Measurements from ENCODE around the gene RAB9A. TPM values are rescaled to one million over a fixed set of nuclear protein-coding genes. Genes with fewer than 3 reads are reported as not detected.
"Not testable (repeated sequence)": the region's sequence is repeated elsewhere in the genome, so short reads cannot be mapped to it uniquely, and the experiment has no call there.

RAB9A gene
- total and polyA plus RNA-seq, 2 donors from 2014 or later = 31.1 to 33.7 TPM

DNA sequence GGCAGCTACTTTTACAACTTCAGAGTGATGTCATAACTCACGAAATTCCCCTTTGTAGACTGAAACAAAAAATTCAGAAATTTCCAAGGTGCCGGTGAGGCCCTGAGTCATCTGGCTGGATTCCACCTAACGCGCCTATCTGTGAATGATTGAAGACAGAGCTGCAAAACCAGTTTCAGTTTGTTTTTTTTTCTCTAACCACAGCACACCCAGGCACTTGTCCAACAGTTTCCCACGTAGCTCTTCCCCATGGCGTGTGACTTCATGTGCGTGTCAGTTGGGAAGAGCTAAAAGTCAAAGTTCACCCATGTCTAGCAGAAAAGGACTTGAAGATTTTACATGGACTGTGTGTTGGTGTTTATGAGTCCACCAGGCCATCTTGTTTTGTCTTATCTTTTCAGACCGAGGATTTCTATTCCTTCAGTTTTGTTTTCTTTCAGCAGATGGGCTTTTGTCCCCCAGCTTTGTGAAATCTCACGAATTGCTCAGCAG lies 19.6 kb upstream of the RAB9A start:
- no peak overlapping the region for H3K9ac ChIP-seq (ENCODE audit: low read length in 3 of 3)
- H3K4me1 ChIP-seq (ENCODE audit: control insufficient read depth in 2 of 3, insufficient read depth in 2 of 3, low read depth in 1 of 3, low read length in 3 of 3) = no peaks in the 10 kb centered on the region
- peak; percentile 95 for FAIRE-seq

DNA sequence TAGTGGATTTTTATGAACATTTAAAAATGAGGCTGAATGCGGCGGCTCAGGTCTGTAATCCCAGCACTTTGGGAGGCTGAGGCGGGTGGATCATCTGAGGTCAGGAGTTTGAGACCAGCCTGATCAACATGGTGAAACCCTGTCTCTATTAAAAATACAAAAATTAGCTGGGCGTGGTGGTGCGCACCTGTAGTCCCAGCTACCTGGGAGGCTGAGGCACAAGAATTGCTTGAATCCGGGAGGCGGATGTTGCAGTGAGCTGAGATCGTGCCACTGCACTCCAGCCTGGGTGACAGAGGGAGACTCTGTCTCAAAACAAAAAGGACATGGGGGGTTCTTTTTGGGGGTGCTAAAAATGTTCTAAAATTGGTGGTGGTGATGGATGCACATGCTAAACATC lies 19.2 kb upstream of the RAB9A start:
- H3K4me1 ChIP-seq (ENCODE audit: control insufficient read depth in 2 of 3, insufficient read depth in 2 of 3, low read depth in 1 of 3, low read length in 3 of 3); H3K36me3 ChIP-seq (ENCODE audit: control insufficient read depth in 2 of 3, insufficient read depth in 3 of 3, low read length in 3 of 3); H3K4me3 ChIP-seq (ENCODE audit: low read length in 3 of 3); DNase-seq; FAIRE-seq; H3K9me3 ChIP-seq (ENCODE audit: control insufficient read depth in 2 of 3, insufficient read depth in 1 of 3, low read length in 3 of 3); intact Hi-C loops (cut with DNase I); H3K9ac ChIP-seq (ENCODE audit: low read length in 3 of 3): not testable (repeated sequence)
- peak overlapping the region in 1 of 2 donors; percentile 74 for H3K27ac ChIP-seq (ENCODE audit: low read depth in 2 of 2, low read length in 2 of 2)
- peaks cover 13% of the 10 kb centered on the region for H3K27me3 ChIP-seq (ENCODE audit: control insufficient read depth, insufficient read depth, low read length)

More for the DNA sequence above, 19.6 kb upstream of the RAB9A start:
- Histone ChIP-seq H3K9me3 (ENCODE audit: control insufficient read depth in 2 of 3, insufficient read depth in 1 of 3, low read length in 3 of 3) (no peaks in the 10 kb centered on the region), H3K27ac (ENCODE audit: low read depth in 2 of 2, low read length in 2 of 2) (peak overlapping the region; percentile 28 to 74), H3K27me3 (ENCODE audit: control insufficient read depth, insufficient read depth, low read length) (peaks cover 13% of the 10 kb centered on the region), H3K36me3 (ENCODE audit: control insufficient read depth in 2 of 3, insufficient read depth in 3 of 3, low read length in 3 of 3) (no peaks in the 10 kb centered on the region), H3K4me3 (ENCODE audit: low read length in 3 of 3) (no peak overlapping the region)
- DNase-seq = peak in 4 of 5 donors; percentile 34 to 80 (median 68)
- TF ChIP-seq, protein P1, sequence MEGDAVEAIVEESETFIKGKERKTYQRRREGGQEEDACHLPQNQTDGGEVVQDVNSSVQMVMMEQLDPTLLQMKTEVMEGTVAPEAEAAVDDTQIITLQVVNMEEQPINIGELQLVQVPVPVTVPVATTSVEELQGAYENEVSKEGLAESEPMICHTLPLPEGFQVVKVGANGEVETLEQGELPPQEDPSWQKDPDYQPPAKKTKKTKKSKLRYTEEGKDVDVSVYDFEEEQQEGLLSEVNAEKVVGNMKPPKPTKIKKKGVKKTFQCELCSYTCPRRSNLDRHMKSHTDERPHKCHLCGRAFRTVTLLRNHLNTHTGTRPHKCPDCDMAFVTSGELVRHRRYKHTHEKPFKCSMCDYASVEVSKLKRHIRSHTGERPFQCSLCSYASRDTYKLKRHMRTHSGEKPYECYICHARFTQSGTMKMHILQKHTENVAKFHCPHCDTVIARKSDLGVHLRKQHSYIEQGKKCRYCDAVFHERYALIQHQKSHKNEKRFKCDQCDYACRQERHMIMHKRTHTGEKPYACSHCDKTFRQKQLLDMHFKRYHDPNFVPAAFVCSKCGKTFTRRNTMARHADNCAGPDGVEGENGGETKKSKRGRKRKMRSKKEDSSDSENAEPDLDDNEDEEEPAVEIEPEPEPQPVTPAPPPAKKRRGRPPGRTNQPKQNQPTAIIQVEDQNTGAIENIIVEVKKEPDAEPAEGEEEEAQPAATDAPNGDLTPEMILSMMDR (IDR thresholded peaks at IDR 0.05; ENCODE audit: borderline replicate concordance, extremely low read depth, insufficient read depth) = no peak
- intact Hi-C loops (cut with DNase I) = no loop called here

DNA sequence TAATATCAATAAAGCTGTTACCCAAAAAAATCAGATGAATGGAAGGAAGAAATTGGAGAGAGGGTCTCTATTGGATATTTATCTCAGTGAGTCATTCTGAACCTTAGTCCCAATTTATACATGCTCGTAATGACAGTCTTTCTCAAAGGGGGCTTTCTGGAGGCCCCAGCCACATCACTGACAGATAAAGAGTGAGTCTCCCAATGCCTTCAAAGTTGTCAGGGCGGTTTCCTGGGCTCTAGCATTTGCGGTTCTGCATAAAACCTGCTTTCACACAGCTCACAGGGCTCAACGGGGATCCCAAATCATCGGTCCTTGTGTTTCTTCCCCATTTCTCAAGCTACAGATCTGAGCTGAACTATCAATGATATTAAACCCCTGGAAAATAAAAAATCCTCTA lies 18.7 kb upstream of the RAB9A start:
- Histone ChIP-seq H3K27me3 (ENCODE audit: control insufficient read depth, insufficient read depth, low read length) (peaks cover 13% of the 10 kb centered on the region), H3K9ac (ENCODE audit: low read length in 3 of 3) (no peak overlapping the region), H3K36me3 (ENCODE audit: control insufficient read depth in 2 of 3, insufficient read depth in 3 of 3, low read length in 3 of 3) (no peaks in the 10 kb centered on the region), H3K9me3 (ENCODE audit: control insufficient read depth in 2 of 3, insufficient read depth in 1 of 3, low read length in 3 of 3) (no peaks in the 10 kb centered on the region), H3K4me1 (ENCODE audit: control insufficient read depth in 2 of 3, insufficient read depth in 2 of 3, low read depth in 1 of 3, low read length in 3 of 3) (no peaks in the 10 kb centered on the region), H3K4me3 (ENCODE audit: low read length in 3 of 3) (no peak overlapping the region), H3K27ac (ENCODE audit: low read depth in 2 of 2, low read length in 2 of 2) (no peak overlapping the region)
- FAIRE-seq (no peak), DNase-seq (no peak)
- TF ChIP-seq, protein P1 (IDR thresholded peaks at IDR 0.05; ENCODE audit: borderline replicate concordance, extremely low read depth, insufficient read depth) = no peak
- intact Hi-C loops (cut with DNase I) = no loop called here

DNA sequence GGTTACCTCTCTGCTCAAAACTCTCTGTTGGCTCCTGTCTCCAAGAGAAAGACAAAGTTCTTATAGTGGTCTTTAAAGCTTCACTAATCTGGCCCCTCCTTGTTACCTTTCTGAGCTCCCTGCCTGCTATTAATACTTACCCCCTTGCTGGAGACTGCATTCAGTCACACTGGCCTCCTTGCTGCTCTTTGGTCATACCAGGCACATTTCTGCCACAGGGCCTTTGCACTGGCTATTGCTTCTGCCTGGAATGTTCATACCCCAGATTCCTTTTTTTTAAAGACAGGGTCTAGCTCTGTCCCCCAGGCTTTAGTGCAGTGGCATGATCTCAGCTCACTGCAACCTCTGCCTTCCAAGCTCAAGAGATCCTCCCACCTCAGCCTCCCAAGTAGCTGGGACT lies 15.9 kb upstream of the RAB9A start:
- FAIRE-seq (no peak), DNase-seq (no peak)
- Histone ChIP-seq H3K36me3 (ENCODE audit: control insufficient read depth in 2 of 3, insufficient read depth in 3 of 3, low read length in 3 of 3) (no peaks in the 10 kb centered on the region), H3K9me3 (ENCODE audit: control insufficient read depth in 2 of 3, insufficient read depth in 1 of 3, low read length in 3 of 3) (no peaks in the 10 kb centered on the region), H3K9ac (ENCODE audit: low read length in 3 of 3) (no peak overlapping the region), H3K27me3 (ENCODE audit: control insufficient read depth, insufficient read depth, low read length) (peaks cover 11% of the 10 kb centered on the region), H3K4me3 (ENCODE audit: low read length in 3 of 3) (no peak overlapping the region), H3K27ac (ENCODE audit: low read depth in 2 of 2, low read length in 2 of 2) (no peak overlapping the region), H3K4me1 (ENCODE audit: control insufficient read depth in 2 of 3, insufficient read depth in 2 of 3, low read depth in 1 of 3, low read length in 3 of 3) (no peaks in the 10 kb centered on the region)
- TF ChIP-seq, protein P1 (IDR thresholded peaks at IDR 0.05; ENCODE audit: borderline replicate concordance, extremely low read depth, insufficient read depth) = no peak
- intact Hi-C loops (cut with DNase I) = no loop called here

Data from kidney (tissue), 14 donors.